ENCODE data around the gene GPX8.

GPX8 gene

GRCh38 chr5:55149308-55149795, 10.6 kb upstream of the GPX8 start:
- CTCF ChIA-PET, result interaction anchor here (0.9 to 1.8 kb wide), 3 partner anchors 10 to 243 kb away, joined by 3 to 11 read pairs (median 6); partner anchors contain the start of gene GPX8
- no peaks in the 10 kb centered on the region for H3K9me3 Mint-ChIP-seq
- H3K4me3 Mint-ChIP-seq, result no peak overlapping the region
- H3K4me1 Mint-ChIP-seq, result peaks cover 21% of the 10 kb centered on the region
- peaks cover 55% of the 10 kb centered on the region for H3K27me3 Mint-ChIP-seq
- peaks cover 2% of the 10 kb centered on the region for H3K36me3 Mint-ChIP-seq
- no peak overlapping the region for H3K27ac Mint-ChIP-seq
- DNase-seq, result no peak

DNA sequence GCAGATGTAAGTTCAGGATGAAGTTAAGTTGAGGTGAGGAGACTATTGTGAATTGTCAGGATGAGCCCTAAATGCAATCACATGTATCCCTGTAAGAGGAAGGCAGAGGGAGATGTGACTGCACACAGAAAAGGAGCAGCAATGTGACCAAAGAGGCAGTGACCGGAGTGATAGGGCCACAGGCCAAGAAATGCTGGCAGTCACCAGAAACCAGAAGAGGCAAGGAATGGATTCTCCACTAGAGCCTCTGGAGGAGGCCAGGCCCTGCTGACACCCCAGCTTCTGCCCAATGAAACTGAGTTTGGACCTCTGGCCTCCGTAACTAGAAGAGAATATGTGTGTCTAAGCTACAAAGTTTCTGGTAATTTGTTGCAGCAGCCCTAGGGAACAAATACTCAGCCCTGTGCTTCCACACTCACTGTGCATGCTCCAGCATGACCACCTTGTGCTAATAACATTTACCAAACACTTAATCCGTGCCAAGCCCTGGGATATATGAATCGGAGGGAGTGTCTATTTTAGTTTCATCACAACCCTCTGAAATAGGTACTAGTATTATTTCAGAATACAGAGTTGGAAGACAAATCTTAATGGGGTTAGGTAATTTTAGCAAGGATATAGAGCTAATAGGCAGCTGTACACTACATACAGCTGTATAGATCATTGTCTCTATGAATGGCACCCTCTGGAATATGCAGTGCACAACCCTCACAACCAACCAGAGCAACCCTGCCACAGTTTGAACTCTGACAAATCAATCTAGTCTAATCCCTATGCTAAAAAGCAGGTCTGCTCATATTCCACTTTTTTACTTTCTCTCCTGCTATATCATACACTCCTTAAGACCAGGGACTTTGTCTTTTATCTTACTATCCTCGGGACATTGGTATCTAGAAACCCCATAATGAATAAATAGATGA, 7.8 kb upstream of the GPX8 start:
- DNase-seq, result no peak
- Mint-ChIP-seq H3K9me3 (no peaks in the 10 kb centered on the region), H3K27me3 (peaks cover 50% of the 10 kb centered on the region), H3K27ac (no peak overlapping the region), H3K4me3 (no peak overlapping the region), H3K4me1 (no peaks in the 10 kb centered on the region), H3K36me3 (no peaks in the 10 kb centered on the region)
- CTCF ChIA-PET, result interaction anchor here (0.8 to 1.9 kb wide), 6 partner anchors 208 to 308 kb away, joined by 3 to 9 read pairs (median 5); no protein-coding TSS in a partner anchor

DNA sequence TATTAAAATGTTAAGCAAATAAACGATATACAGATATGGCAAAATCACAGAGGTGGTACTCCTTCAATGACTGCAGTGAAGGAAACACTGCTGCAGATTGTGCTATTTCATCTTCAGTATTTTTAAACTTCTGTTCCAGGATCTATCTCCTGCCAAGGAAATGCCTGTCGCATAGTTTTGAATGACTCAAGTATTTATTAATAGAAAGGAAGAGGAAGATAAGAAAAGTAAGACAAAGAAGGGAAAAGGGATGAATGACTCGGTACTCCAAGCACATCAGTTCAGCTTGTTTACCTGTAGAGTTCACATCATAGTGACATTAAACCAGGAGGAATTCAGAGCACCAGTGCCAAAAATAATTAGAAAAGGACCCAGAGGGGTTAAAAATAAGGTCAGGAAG, 5.1 kb upstream of the GPX8 start:
- Mint-ChIP-seq H3K4me1 (peaks cover under 1% of the 10 kb centered on the region), H3K4me3 (no peak overlapping the region), H3K9me3 (no peaks in the 10 kb centered on the region), H3K27ac (no peak overlapping the region), H3K27me3 (peaks cover 54% of the 10 kb centered on the region), H3K36me3 (no peaks in the 10 kb centered on the region)
- no peak for DNase-seq
- CTCF ChIA-PET, result interaction anchor here (0.9 kb wide), 1 partner anchor 211 kb away, joined by 3 read pairs; no protein-coding TSS in a partner anchor

- Mint-ChIP-seq H3K4me1 (peaks cover 3% of the 10 kb centered on the region), H3K27me3 (peaks cover 42% of the 10 kb centered on the region), H3K4me3 (no peak overlapping the region), H3K36me3 (no peaks in the 10 kb centered on the region), H3K27ac (no peak overlapping the region), H3K9me3 (no peaks in the 10 kb centered on the region)
- no peak for DNase-seq
- CTCF ChIA-PET, result interaction anchor here (0.7 to 4.5 kb wide), 20 partner anchors 10 to 507 kb away, joined by 3 to 148 read pairs (median 6); no protein-coding TSS in a partner anchor
Observed at GRCh38 chr5:55160493-55161209, 680 bp downstream of the GPX8 start.

- Mint-ChIP-seq H3K9me3 (no peaks in the 10 kb centered on the region), H3K4me3 (no peak overlapping the region), H3K27ac (no peak overlapping the region), H3K36me3 (no peaks in the 10 kb centered on the region), H3K4me1 (peaks cover 3% of the 10 kb centered on the region), H3K27me3 (peaks cover 54% of the 10 kb centered on the region)
- DNase-seq, result no peak
- CTCF ChIA-PET, result interaction anchor here (0.7 to 2.5 kb wide), 5 partner anchors 10 to 258 kb away, joined by 3 to 14 read pairs (median 3); no protein-coding TSS in a partner anchor
Observed at GRCh38 chr5:55162666-55163065, 2.7 kb downstream of the GPX8 start.

DNA sequence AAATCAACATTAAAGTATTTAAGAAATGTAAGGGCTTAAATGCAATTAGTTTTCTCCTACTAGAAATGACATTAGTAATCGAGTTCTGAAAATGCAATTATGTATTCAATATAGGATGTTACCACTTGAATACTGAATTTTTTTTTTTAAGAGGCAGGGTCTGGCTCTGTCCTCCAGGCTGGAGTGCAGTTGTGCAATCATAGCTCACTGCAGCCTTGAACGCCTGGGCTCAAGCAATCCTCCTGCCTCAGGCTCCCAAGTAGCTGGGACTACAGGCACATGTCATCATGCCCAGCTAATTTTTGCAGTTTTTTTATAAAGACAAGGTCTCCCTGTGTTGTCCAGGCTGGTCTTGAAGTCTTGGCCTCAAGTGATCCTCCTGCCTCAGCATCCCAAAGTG, 11.5 kb downstream of the GPX8 start:
- Mint-ChIP-seq H3K27me3 (peaks cover 77% of the 10 kb centered on the region), H3K36me3 (no peaks in the 10 kb centered on the region), H3K4me3 (no peak overlapping the region), H3K27ac (no peak overlapping the region), H3K9me3 (no peaks in the 10 kb centered on the region), H3K4me1 (peaks cover 37% of the 10 kb centered on the region)
- no peak for DNase-seq
- CTCF ChIA-PET, result interaction anchor here (0.7 to 2.7 kb wide), 16 partner anchors 10 to 751 kb away, joined by 3 to 14 read pairs (median 4); partner anchors contain the start of gene GPX8

- H3K27ac Mint-ChIP-seq, result no peak overlapping the region
- CTCF ChIA-PET, result interaction anchor here (0.6 to 2.7 kb wide), 21 partner anchors 9 to 750 kb away, joined by 3 to 14 read pairs (median 4); partner anchors contain the start of genes DHX29, GPX8 and MTREX
Observed at GRCh38 chr5:55172051-55172899, 12.3 kb downstream of the GPX8 start.

GRCh38 chr5:55172937-55173686, 13.1 kb downstream of the GPX8 start, which contains the start of gene CDC20B:
Gene CDC20B, minus strand, starts transcription at chr5:55173177. Its CDS starts 177 bp downstream, at chr5:55173000.
- no peak within 1 kb of the TSS for H3K27ac Mint-ChIP-seq
- H3K4me1 Mint-ChIP-seq, result peaks cover 47% of the 10 kb centered on the region
- no peaks in the 10 kb centered on the region for H3K36me3 Mint-ChIP-seq
- H3K9me3 Mint-ChIP-seq, result no peaks in the 10 kb centered on the region
- DNase-seq, result peak; percentile 78
- H3K4me3 Mint-ChIP-seq, result peak within 1 kb of the TSS; percentile 79
- peaks cover 78% of the 10 kb centered on the region for H3K27me3 Mint-ChIP-seq
- CTCF ChIA-PET, result interaction anchor here (0.7 to 2.2 kb wide), 6 partner anchors 23 to 519 kb away, joined by 3 to 10 read pairs (median 4); no protein-coding TSS in a partner anchor

More at GRCh38 chr5:55172051-55172899, 12.3 kb downstream of the GPX8 start:
- DNase-seq, result peak; percentile 74
- Mint-ChIP-seq H3K4me3 (peak overlapping the region; percentile 77), H3K27me3 (peaks cover 78% of the 10 kb centered on the region), H3K36me3 (no peaks in the 10 kb centered on the region), H3K9me3 (no peaks in the 10 kb centered on the region), H3K4me1 (peaks cover 43% of the 10 kb centered on the region)

- no peaks in the 10 kb centered on the region for H3K9me3 Mint-ChIP-seq
- CTCF ChIA-PET, result interaction anchor here (0.9 kb wide), 1 partner anchor 59 kb away, joined by 4 read pairs; no protein-coding TSS in a partner anchor
- DNase-seq, result no peak
- peak overlapping the region; percentile 79 for H3K4me3 Mint-ChIP-seq
- H3K36me3 Mint-ChIP-seq, result no peaks in the 10 kb centered on the region
- peaks cover 80% of the 10 kb centered on the region for H3K27me3 Mint-ChIP-seq
- no peak overlapping the region for H3K27ac Mint-ChIP-seq
- H3K4me1 Mint-ChIP-seq, result peaks cover 47% of the 10 kb centered on the region
Observed at GRCh38 chr5:55173687-55174230, 13.8 kb downstream of the GPX8 start.

DNA sequence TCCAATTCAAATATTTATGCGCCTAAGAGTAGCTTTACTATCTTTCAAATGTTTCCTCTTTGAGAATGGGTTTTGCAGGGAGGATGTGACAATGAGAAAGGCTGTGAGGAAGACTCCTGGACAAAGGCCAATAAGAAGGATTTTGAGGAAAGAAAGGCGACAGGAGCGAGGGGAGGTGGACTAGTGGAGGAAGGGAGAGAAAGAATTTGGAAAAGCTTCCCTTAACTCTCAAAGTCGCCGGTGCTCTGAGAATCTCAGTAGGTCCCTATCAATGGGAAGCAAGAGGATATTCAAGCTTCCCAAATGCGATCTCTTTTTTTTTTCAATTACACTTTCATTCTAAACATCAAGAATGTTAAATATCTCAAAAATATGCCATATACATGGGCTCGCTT, 15.8 kb downstream of the GPX8 start:
- H3K27ac Mint-ChIP-seq, result no peak overlapping the region
- peaks cover 47% of the 10 kb centered on the region for H3K4me1 Mint-ChIP-seq
- CTCF ChIA-PET, result interaction anchor here (1.5 to 2.0 kb wide), 5 partner anchors 8 to 59 kb away, joined by 3 to 6 read pairs (median 4); partner anchors contain the start of gene MCIDAS
- no peaks in the 10 kb centered on the region for H3K9me3 Mint-ChIP-seq
- H3K36me3 Mint-ChIP-seq, result no peaks in the 10 kb centered on the region
- H3K4me3 Mint-ChIP-seq, result peak overlapping the region; percentile 57
- no peak for DNase-seq
- H3K27me3 Mint-ChIP-seq, result peaks cover 87% of the 10 kb centered on the region

DNA sequence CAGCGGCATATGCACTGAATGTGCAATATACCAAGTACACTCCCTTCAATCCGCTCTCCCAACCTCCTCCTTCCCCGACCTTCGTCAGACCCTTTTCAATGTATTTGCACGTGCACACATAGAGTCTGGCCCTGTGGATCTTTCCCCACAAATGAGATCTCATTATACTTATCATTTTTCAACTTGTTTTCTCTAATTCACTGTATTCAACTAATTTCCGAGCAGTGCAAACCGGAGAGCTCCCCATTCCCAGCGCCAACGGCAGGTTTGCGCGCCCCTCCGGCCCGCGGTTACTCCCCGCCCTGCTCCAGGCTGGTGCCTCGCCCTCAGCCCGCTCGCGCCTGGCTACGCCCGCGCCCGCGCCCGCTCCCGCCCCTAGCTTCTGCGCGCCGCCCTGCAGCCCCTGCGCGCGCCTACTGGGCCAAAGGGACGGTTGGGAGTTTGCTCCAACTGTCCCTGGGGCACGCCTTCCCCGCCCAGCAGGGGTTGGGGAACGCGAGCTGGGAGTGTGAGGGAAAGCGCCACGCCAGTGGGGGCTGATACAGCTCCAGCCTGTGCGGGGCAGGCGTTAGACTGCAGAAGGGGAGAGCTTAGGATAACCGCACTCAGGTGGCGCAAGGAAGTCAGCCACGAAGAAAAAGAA, 16.3 kb downstream of the GPX8 start:
- no peaks in the 10 kb centered on the region for H3K36me3 Mint-ChIP-seq
- CTCF ChIA-PET, result interaction anchor here (0.6 to 2.0 kb wide), 5 partner anchors 9 to 55 kb away, joined by 3 to 6 read pairs (median 4); partner anchors contain the start of gene MCIDAS
- H3K27me3 Mint-ChIP-seq, result peaks cover 84% of the 10 kb centered on the region
- peaks cover 47% of the 10 kb centered on the region for H3K4me1 Mint-ChIP-seq
- H3K4me3 Mint-ChIP-seq, result peak overlapping the region; percentile 57
- peak; percentile 42 for DNase-seq
- H3K9me3 Mint-ChIP-seq, result no peaks in the 10 kb centered on the region
- H3K27ac Mint-ChIP-seq, result no peak overlapping the region

DNA sequence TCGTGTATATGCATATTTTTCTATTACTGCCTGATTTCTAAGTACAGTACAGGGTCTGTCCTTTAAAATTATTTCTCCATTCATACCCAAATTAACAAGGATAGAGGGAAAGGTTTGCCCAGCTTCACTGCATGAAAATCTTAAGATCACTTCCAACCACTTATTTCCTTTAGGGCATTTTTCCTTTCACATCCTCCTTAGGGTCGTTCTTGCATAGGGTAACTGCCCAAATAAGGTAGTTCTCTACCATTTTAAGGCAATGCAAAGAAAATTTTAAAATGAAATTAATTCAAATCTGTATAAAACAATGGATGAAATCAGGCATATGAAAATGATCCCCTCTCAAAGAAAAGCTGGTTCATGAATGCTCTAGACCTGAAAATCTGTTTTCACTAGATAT, 17.1 kb downstream of the GPX8 start:
- Mint-ChIP-seq H3K27me3 (peaks cover 82% of the 10 kb centered on the region), H3K9me3 (no peaks in the 10 kb centered on the region), H3K36me3 (no peaks in the 10 kb centered on the region), H3K27ac (no peak overlapping the region), H3K4me3 (peak overlapping the region; percentile 57), H3K4me1 (peaks cover 46% of the 10 kb centered on the region)
- CTCF ChIA-PET, result interaction anchor here (0.7 to 2.0 kb wide), 5 partner anchors 8 to 82 kb away, joined by 3 to 6 read pairs (median 4); partner anchors contain the start of gene MCIDAS
- no peak for DNase-seq
